WI38 (cell line): Measurements from ENCODE around the gene MRTFB.
A peak's percentile ranks its signal among the peaks of the same experiment; 100 is the strongest.

Experiments used
- H3K4me3 ChIP-seq: 2 replicates; pipeline ENCODE4 v1.5.1; 2011; ENCODE audit warnings: low read depth, mild to moderate bottlenecking, control low read depth, low read length
- TF ChIP-seq, protein P1 (sequence below): IDR thresholded peaks from 2 replicates; pipeline ENCODE4 v1.5.1; 2012; ENCODE audit warnings: low read depth, mild to moderate bottlenecking, control low read depth, low read length

MRTFB gene

DNA sequence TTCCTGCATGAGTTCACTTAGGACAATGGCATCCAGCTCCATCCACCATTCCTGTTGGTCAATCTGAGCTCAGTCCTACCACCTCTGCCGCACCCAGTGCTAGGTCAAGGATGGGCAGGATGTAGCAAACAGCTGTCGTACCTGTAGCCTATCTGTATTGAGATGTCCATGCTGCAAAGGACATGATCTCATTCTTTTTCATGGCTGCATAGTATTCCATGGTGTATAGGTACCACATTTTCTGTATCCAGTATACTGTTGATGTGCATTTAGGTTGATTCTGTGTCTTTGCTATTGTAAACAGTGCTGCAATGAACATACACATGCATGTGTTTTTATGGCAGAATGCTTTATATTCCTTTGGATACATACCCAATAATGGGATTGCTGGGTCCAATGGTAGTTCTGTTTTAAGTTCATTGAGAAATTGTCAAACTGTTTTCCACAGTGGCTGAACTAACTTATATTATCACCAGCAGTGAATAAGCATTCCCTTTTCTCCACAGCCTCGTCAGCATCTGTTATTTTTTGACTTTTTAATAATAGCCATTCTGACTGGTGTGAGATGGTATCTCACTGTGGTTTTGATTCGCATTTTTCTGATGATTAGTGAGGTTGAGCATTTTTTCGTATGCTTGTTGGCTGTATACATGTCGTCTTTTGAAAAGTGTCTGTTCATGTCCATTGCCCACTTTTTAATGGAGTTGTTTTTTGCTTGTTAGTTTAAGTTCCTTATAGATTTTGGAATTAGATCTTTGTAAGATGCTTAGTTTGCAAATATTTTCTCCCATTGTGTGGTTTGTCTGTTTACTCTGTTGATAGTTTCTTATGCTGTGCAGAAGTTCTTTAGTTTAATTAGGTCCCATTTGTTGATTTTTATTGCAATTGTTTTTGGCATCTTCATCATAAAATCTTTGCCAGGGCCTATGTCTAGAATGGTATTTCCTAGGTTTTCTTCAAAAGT is 7.2 kb upstream of the MRTFB start:
- TF ChIP-seq, protein P1, sequence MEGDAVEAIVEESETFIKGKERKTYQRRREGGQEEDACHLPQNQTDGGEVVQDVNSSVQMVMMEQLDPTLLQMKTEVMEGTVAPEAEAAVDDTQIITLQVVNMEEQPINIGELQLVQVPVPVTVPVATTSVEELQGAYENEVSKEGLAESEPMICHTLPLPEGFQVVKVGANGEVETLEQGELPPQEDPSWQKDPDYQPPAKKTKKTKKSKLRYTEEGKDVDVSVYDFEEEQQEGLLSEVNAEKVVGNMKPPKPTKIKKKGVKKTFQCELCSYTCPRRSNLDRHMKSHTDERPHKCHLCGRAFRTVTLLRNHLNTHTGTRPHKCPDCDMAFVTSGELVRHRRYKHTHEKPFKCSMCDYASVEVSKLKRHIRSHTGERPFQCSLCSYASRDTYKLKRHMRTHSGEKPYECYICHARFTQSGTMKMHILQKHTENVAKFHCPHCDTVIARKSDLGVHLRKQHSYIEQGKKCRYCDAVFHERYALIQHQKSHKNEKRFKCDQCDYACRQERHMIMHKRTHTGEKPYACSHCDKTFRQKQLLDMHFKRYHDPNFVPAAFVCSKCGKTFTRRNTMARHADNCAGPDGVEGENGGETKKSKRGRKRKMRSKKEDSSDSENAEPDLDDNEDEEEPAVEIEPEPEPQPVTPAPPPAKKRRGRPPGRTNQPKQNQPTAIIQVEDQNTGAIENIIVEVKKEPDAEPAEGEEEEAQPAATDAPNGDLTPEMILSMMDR, result no peak
- no peak overlapping the region for H3K4me3 ChIP-seq

DNA sequence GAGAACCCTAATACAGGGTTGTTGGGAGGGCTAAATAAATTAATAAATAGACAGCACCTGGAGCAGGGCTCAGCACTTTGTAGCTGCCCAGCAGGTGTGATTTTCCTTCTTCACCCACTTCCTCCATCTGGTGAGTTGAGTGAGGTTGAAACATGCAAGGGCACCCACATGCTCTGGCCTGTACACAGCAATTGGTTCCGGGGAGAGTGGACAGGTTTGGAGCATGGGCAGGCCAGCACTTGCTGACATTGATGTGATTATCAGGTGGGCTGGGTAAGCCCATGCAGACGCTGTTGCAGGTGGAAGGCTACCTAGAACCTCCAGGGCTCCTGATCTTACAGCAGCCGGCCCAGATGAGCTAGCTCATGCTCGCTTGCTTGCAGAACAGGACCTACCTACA is 1.3 kb upstream of the MRTFB start:
- H3K4me3 ChIP-seq, result no peak overlapping the region
- TF ChIP-seq, protein P1, result no peak

DNA sequence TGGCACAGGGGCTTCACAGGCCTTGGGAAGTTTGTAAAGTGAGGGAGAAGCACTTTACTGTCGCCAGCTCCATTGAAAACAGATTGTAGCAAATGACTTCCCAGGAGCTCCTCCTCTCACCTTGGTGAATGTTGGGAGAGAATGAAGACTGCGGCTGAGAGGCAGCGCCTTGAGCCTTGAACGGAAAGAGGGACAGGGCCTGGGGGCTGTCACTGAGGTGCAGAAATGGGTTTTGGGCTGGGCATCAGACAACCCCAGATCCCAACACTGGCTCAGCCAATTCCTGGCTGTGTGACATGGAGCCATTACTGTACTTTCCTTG is 603 bp upstream of the MRTFB start:
- TF ChIP-seq, protein P1, result no peak
- H3K4me3 ChIP-seq, result peak overlapping the region; percentile 83

DNA sequence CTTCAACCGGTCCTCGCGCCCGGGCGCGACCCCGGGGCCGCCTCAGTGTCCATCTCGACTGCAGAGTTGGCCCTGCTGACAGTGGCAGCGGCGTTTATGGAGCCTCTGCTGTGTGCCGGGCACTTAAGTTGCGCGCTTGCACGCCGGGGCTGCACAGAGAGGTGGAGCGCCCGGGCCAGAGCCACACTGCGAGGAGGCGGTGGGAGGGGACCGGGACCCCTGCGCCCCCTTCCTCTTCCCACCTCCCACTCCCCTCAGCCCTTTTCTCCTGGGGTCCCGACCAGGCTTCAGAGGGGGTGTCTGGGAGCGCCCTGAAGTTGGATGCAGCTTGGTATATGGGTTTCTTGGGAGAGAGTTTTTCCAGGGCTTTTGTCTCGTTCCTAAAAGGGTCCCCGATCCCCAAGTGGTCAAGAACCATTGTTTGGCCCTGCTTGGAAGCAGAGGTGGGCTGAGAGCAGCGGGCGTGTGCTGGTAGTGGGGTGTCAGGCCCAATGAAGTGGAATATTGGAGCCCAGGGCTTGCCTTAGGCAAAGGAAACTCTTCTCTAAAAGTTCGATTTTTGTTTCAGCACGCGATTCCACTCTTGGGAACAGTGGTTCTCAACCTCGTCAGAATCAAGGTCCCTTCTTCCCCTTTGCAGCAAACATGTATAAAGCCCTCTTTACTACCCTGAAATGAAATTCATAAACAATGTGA is 605 bp downstream of the MRTFB start:
- TF ChIP-seq, protein P1, result no peak
- peak overlapping the region; percentile 83 for H3K4me3 ChIP-seq

DNA sequence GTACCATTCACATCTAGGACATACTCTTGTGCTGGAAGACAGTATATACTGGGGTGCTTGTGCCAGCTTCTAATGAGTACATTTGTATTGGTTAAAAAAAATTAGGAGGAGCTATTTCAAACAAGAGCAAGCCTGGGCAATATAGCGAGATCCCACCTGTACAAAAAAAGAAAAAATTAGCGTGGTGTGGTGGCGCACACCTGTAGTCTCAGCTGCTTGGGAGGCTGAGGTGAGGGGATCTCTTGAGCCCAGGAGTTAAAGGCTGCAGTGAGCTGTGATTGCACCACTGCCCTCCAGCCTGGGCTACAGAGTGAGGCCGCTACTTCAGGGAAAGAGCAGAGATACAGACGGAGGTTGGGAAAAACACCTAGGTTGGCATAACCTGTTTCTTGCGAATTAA is 1.2 kb downstream of the MRTFB start:
- TF ChIP-seq, protein P1, result no peak
- H3K4me3 ChIP-seq, result peak overlapping the region; percentile 83

DNA sequence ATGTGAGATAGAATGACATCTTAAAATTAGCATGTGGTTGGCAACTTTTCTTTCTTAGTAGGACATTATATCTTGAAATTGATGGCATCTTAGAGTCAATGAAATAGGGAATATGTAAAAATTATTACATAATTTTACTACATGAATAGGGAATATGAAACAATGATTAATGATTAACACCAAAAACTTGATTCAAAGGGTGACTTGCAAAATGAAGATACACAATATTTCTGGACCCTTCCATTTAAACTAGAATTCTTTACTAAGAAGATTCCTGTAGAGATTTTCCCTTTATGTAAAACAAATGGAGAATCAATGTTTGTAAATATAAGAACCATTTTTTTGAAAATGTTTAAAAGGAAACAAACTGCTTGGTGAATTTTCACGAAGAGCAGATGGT is 3.4 kb downstream of the MRTFB start:
- H3K4me3 ChIP-seq, result no peak overlapping the region
- TF ChIP-seq, protein P1, result no peak

DNA sequence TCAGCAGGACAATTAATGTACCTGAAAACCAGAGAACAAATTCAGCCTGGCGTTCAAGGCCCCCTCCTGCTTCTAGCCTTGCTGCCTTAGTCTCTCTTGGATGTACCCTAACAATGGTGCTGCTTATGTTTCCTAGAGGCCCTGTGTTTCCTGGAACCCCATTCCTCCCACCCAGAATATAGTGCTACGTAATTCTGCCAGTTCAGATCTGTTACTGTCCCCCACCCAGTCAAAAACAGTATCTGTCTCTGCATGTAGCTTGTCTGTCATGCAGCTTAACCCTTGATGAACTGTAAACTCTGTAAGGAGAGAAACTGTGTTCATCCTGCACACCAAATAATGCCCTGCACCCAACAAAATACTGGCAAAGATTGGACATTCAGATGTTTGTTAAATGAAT is 6.8 kb downstream of the MRTFB start:
- no peak overlapping the region for H3K4me3 ChIP-seq
- TF ChIP-seq, protein P1, result no peak
